ENCODE measurements around the gene SUMO2.
"Not testable (repeated sequence)": the region's sequence is repeated elsewhere in the genome, so short reads cannot be mapped to it uniquely, and the experiment has no call there.

SUMO2 gene

DNA sequence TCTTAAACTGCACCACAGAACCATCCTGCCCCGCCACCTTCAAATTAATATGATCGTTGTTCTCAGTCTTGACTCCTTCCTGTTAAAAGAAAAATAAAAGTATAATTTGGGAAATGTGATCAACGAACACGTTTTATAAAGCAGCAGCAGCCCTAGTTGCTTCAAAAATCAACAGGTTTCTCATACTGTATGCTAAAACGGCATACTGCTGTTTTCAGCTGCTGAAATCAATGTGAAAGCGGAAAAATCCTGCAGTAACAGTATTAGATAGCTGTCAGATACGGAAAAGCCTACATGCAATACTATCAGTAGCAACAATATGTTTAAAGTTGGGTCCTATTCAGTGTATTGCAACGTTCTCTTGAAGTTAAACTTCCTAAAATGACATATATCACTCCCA lies 1.6 kb downstream of the SUMO2 start:
- no peak for DNase-seq

DNA sequence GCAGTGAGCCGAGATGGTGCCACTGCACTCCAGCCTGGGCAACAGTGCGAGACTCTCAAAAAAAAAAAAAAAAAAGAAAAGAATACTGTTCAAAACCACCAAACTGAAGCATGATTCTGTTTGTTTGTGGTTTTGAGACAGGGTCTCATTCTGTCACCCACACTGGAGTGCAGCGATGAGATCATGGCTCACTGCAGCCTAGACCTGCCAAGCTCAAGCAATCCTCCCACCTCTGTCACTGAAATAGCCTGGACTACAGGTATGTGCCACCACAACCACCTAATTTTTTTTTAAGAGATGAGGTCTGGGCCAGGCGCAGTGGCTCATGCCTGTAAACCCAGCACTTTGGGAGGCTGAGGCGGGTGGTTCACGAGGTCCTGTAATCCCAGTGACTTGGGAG lies 4.3 kb downstream of the SUMO2 start:
- no peak for DNase-seq

DNA sequence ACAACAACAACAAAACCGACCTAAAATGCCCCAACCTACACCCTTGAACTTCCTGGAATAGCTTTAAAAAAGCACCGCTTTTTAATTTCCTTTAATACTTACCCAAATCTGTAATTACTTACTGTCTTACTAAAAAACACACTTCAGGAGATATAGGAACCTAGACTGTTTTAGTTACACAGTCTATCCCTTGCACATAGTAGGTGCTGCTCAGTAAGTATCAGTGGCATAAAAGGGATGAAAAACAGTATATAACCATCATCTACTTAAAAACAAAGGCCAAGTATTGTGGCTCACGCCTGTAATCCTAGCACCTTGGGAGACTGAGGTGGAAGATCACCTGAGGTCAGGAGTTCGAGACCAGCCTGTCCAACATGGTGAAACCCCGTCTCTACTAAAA lies 6.1 kb downstream of the SUMO2 start:
- no peak for DNase-seq

DNA sequence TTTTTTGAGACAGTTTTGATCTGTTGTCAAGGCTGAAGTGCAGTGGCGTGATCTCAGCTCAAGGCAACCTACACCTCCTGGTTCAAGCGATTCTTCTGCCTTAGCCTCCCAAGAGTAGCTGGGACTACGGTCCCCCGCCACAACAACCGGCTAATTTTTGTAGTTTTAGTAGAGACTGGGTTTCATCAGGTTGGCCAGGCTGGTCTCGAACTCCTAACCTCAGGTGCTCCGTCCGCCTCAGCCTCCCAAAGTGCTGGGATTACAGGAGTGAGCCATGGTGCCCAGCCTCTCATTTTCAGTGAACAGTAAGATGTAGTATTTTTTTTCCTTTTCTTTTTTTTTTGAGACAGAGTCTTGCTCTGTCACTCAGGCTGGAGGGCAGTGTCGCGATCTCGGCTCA lies 7.8 kb downstream of the SUMO2 start:
- DNase-seq = no peak

DNA sequence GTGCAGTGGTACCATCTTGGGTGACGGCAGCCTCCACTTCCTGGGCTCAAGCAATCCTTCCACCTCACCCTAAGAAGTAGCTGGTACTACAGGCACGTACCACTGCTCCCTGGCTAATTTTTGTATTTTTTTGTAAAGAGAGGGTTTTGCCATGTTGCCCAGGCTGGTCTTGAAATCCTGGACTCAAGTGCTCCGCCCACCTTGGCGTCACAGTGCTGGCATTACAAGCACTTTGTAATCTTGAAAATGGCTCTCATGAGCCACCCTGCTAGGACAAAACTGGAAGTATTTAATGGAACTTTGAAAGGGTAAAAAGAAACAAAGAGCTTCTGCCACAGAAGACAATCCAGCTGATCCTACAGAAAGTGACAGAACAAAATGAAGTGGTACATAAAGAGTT lies 9.2 kb downstream of the SUMO2 start:
- no peak for DNase-seq

DNA sequence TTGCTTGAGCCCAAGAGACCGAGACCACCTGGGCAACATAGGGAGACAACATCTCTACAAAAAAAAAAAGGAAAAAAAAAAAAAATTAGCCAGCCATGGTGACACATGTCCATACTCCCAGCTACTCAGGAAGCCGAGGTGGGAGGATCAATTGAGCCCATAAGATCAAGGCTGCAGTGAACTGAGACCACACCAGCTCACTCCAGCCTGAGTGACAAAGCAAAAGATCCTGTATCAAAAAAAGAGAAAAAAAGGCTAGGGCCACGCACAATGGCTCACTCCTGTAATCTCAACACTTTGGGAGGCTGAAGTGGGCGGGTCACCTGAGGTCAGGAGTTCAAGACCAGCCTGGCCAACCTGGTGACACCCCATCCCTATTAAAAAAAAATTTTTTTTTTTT lies 13.8 kb downstream of the SUMO2 start:
- DNase-seq = no peak

DNA sequence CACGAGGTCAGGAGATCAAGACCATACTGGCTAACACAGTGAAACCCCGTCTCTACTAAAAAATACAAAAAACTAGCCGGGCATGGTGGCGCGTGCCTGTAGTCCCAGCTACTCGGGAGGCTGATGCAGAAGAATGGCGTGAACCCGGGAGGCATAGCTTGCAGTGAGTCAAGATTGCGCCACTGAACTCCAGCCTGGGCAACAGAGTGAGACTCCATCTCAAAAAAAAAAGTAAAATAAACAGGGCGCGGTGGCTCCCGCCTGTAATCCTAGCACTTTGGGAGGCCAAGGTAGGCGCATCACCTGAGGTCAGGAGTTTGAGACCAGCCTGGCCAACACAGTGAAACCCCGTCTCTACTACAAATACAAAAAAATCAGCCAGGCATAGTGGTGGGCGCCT lies 18.2 kb downstream of the SUMO2 start:
- not testable (repeated sequence) for DNase-seq

DNA sequence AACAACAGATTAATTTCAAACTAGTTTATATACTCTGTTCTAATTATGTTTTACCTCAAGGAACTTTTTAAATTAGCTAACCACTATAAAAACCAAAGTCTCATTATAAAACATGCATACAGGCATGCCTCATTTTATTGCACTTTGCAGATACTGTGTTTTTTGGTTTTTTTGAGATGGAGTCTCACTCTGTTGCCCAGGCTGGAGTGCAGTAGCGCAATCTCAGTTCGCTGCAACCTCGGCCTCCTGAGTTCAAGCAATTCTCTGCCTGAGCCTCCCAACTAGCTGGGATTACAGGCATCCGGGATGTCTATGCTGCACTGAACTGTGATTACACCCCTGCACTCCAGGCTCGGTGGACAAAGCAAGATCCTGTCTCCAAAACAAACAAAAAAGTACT lies 19.7 kb downstream of the SUMO2 start:
- DNase-seq = no peak

DNA sequence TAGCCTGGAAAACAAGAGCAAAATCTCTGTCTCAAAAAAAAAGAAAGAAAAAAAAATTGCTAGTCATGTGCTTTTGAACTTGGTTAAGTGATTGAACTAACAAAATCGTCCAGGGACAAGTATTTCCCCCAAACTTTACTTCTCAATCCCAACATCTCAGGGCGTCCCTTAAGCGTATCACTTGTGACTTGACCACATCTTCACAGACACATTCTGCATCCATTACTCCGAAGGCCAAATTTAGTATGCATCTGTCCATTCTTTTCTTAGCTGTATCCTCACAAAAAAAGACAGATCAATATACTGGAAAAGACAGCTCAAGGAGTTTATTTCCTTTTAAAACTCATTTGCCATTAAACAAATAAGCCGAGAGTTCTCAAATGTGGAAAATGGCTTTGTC lies 22.5 kb downstream of the SUMO2 start:
- no peak for DNase-seq

DNA sequence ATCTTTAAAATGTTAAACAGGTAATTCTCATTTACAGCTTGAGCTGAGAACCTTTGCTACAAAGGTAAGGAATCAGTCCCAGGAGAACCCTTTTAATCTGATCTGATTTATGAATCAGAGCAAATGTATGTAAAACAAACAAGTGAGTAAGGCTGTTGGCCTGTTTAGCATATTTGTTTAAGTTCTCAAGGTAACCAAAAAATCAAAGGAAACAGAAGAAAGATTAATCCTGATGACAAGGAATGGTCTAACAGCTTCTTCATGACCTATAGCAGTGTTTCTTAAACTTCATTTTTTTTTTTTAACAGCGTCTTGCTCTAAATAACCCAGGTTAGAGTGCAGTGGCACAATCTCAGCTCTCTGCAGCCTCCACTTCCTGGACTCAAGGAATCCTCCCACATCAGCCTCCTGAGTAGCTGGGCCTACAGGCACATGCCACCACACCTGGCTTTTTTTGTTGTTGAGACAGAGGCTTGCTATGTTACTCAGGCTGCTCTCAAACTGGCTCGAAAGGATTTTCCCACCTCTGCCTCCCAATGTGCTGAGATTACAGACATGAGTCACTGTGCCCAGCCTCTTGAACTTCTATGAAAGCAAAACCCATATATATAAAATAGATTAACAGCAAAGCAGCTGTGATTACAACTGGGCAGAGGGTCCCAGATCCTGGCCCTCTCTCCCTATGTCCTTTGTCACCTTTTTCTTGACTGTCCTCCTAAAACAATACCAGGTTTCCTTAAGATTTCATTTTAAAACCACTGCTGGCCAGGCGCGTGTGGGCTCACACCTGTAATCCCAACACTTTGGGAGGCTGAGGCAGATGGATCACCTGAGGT lies 23.3 kb downstream of the SUMO2 start:
- DNase-seq = no peak

DNA sequence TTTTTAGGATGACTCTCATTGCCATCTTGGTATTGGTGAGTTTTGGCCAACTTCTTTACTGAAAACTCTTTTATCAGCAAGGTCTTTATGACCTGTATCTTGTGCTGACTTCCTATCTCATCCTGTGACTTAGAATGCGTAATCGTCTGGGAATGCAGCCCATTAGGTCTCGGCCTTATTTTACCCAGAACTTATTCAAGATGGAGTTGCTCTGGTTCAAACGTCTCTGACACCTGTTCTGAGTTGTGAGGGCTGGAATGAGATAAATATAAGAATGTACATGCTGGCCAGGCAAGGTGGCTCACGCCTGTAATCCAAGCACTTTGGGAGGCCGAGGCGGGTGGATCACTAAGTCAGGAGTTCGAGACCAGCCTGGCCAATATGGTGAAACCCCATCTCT lies 24.3 kb downstream of the SUMO2 start:
- not testable (repeated sequence) for DNase-seq

DNA sequence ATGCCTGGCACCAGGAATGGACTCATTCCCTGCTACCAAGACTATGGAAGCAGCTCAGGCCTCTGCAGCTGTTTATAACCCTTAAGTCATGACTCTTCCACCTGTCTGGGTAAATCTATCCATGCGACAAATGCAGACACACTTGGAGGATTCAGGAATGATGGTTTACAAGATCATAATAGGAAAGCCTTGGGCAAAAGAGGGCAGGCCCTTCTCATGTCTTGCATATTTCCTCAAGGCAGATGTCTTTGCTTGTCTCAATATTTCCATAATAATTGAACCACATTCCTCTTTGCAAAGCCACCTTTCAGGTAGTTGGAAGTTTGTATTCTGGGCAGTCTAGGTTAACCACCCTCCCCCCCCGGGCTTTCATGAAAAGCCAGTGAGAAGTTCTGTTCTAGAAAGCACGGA lies 27.6 kb downstream of the SUMO2 start:
- no peak for DNase-seq

DNA sequence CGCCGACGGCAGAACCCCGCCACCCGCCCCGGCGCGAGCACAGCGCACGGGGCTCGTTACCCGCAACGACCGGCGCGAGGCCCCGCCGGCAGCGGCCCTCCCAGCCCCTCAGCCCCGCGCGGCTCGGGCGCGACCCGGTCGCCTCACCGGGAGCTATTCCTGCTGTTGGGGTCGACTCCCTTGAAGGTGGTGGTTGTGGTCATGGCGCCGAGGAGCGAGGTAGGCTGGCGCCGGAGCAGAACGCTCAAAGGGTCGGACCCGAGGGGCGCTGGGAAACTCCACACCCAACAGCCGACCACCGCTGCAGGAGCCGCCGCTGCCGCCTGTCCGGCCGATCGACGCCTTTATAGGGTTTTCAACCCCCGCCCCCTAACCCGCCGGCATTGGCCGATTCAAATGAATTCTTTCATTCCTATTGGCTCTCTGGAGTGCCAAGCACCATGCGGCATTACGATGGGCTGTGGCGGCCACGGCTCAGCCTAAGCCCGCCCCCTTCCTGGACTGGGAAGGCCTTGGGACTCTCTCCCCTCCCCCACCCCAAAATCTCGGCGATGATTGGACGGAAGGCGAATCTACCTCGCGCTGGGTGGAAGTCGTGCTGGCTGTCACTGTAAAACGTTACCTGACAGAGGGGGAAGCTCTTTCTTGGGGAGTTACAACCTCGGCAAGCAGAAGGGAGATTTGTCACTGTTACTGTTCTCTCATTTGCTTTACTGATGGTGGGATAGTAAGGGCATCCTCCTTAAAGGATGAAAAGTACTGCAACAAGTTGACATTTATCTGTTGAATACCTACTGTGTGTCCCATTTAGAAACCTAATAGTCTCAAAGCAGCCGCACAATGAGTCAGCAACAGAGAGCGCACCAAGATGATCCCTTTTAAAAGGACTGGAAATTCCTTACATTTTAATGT lies 28.3 kb downstream of the SUMO2 start, which contains the start of gene JPT1:
TSS of gene JPT1 (minus strand) at position 318 of the 912 bp plus-strand sequence. CDS start at position 203, 115 bp downstream.
- peak; percentile 96 for DNase-seq

DNA sequence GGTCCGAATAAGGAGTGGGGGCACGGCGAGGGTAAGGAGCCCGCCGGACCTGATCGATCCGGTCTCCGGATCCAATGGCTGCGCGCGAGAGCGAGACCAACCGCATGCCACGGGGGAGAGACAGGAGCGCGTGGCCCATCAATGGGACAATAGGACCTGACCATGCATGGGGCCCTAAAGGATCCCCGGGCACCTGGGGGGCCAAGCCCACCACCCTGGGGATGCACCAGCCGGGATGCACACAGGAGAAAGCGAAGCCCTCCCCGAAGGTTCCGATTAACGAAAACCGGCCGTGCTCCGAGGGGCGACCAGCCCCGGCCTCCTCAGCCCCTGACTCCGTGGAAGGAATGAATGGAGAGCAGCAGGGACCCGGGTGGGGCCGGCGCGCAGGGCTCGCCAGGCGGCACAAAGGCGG lies 29.0 kb downstream of the SUMO2 start:
- no peak for DNase-seq

DNA sequence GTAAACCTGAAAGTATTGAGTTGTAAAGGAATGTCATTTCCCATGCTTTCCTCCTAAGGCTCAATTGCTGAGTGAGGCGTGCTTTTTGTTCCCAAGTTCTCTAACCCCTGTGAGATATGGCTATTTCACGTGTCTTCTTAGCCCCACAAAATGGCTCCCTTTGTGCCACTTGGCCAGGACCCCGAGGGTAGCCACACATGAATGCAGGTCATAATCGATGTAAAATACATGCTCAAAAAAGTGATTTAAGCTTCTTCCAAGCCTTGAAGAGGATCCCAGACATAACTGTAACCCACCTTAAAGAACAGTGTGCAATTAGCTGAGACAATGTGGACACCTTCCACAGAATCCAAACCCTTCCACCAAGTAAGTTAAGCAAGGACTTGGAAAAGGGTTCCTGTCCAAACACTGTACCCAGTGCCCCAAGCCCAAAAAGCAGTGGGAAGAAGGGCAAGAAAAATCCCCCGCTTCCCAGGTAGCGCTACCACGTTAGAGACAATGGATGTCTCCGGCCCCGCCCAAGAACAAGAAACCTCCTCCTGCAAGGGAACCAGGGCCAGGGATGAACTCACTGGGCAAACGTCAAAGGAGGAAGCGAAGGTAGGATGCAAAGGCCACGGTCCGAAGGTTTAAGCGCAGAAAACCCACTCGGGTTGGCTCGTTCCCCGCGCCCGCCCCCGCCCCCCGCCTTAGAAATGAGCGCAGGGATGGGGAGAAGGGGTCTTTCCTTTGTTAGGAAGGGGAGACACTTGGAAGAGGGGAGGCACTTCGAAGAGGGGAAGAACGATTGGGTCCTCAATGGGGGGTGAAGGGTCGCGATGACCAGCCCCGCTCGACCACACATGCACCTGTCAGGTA lies 29.6 kb downstream of the SUMO2 start:
- DNase-seq = peak; percentile 7

DNA sequence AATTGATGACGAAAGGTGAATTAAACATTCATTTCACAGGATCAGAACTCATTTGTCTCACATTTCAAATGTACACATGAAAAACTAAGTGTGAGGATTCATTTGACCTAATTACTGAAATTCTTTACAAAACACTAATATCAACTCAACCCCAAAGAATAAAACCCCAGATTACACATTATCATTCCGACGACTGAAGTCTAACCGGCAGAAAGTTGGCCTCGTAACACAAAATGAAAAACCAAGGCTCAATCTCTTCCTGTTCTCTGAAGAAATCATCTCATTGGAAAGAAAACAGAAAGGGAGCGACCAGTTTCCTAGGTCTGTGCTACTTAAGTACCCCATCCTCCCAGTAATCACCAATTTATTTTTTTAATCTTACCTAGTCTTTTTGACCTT lies 30.2 kb downstream of the SUMO2 start:
- no peak for DNase-seq

DNA sequence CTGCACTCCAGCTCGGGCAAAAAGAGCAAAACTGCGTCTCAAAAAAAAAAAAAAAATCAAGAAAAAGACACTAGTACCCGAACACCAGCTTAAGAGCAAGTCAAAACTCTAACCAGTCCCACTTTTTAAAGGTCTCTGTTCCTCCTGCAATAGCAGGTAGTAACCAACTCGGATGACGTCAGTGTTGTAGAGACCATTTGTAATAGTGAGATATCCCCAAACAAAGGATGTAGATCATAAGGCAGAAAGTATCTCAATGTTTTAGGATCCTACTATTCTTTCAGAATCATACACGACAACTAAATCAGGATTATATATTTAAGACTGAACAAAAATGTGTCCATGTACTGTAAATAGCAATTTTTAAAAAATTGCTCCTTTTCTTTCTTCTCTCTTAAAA lies 30.8 kb downstream of the SUMO2 start:
- no peak for DNase-seq

DNA sequence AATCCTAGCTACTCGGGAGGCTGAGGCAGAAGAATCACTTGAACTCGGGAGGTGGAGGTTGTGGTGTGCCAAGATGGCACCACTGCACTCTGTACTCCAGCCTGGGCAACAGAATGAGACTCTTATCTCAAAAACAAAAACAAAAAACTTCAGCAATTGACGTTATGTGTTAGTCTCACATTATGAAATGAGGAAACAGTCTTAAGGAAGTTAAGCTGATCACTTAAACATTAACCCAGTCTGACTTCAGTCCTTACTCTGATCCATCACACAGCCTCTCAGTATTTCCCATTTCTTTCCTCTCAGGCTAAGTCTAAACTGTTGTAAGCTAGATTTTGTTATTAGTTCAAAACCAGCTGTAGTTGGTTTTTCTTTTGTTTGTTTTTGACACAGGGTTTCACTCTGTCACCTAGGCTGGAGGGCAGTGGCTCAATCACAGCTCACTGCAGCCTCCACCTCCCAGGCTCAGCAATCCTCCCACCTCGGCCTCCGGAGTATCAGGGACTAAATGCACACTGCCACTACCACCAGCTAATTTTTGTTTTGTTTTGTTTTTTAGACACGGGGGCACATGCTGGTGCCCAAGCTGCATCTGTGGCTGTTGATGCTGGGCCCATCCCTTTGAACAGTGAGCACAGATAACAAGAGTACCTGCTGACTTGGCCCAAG lies 34.7 kb downstream of the SUMO2 start:
- DNase-seq = no peak

DNA sequence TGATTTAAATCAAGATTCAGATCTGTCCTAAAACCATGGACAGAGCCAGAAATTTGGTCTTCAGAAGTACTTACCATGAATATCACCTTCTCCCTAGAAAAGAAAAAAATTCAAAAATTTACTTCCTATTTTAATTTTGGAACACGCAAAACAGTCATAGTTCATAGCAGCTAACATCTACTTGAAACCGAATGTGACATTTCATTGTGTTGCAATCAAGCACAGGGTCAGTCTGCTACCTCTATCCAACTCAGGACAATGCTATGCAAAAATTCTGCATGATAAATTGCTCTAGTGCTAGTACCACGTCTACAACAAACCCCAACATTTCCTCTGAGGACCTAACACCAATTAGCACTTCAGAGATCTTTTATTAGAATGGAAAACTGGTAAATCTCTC lies 36.2 kb downstream of the SUMO2 start:
- DNase-seq = no peak

DNA sequence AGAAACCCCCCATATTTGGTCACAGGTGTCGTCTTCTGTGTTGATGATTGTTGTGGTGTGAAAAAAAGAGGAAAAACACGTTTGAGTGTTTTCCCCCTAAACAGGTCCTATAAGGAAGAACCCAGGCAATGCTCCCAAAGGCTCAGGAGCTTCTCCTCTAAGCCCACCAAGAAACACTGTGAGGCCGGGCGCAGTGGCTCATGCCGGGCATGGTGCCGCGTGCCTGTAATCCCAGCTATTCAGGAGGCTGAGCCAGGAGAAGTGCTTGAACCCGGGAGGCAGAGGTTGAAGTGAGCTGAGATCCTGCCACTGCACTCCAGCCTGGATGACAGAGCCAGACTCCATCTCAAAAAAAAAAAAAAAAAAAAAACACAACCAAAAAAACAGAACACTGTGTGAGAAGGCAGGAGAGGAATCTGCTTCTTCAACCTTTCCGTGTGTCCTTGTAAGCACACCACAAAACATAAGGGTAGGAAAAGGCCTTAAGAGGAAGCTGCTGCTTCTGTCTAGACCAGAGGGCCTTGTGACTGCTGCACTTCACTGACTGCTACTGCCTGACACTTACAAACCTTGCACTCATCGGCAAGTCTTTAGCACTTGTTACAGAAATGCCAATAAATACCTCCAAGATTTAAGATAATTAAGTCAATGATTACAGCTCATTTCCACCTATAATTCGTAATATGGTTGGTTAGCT lies 37.8 kb downstream of the SUMO2 start:
- DNase-seq = no peak

DNA sequence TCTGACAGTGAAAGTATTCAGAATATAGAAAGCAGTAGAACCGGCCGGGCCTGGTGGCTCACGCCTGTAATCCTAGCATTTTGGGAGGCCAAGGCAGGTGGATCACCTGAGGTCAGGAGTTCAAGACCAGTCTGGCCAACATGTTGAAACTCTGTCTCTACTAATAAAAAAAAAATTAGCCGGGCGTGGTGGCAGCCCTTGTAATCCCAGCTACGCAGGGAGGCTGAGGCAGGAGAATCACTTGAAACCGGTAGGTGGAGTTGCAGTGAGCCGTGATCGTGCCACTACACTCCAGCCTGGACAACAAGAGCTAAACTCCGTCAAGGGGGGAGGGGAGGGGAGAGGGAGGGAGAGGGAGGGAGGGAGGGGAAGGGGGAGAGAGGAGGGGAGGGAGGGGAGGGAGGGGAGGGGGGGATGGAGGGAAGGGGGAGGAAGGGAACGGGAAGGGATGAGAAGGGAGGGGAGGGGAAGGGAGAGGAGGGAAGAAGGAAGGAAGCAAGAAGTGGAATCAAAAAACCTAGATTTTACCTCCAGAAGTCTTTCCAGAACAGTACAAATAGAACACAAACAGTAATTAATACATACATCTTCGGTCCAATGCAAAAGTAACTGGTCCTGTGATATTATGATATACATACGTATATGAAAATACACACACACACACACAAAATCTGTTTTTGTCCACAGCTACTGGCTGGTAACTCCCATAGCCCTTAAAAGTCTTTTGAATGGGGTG lies 40.4 kb downstream of the SUMO2 start:
- no peak for DNase-seq
